H1 (cell line): ENCODE measurements around the gene GLRB. TPM values are rescaled to one million over a fixed set of nuclear protein-coding genes. Genes with fewer than 3 reads are reported as not detected.
A peak's percentile ranks its signal among the peaks of the same experiment; 100 is the strongest.

Experiments
- CTCF ChIA-PET: fragments of 300-600 bp; sonication (Branson Sonifier 250); formaldehyde crosslinking; loops from one replicate; lab custom pipeline; 2021; ENCODE audit not compliant: partially characterized antibody; lab: Charles Lee
- POLR2A ChIA-PET: fragments of 300-600 bp; sonication (Branson Sonifier 250); formaldehyde crosslinking; loops from one replicate; lab custom pipeline; 2021; ENCODE audit warnings: inconsistent platforms; ENCODE audit not compliant: partially characterized antibody; lab: Charles Lee
- DNase-seq, 2 experiments: peaks; one replicate each; pipeline versions ENCODE4 v3.0.0 to v3.0.0-alpha.2; 2010 to 2022; ENCODE audit warnings: low spot score in 2 of 2, low read depth in 1 of 2, mixed read lengths in 1 of 2
- FAIRE-seq: peaks from 2 replicates; lab custom pipeline; 2011; peaks lifted over from hg19 to GRCh38; lab: Jason Lieb, UNC
- H2AFZ ChIP-seq: 2 replicates; pipeline ENCODE4 v1.8.1; 2012; ENCODE audit warnings: low read length, inconsistent platforms
- H2AK5ac ChIP-seq: 2 replicates; pipeline ENCODE4 v1.6.1; 2013; ENCODE audit warnings: low read depth, low read length
- H2BK120ac ChIP-seq: replicated peaks from 2 replicates; pipeline ENCODE3; 2013; ENCODE audit warnings: low read depth, low read length, inconsistent platforms
- H2BK12ac ChIP-seq: 2 replicates; pipeline ENCODE4 v1.6.1; 2013; ENCODE audit warnings: low read depth, low read length
- H2BK15ac ChIP-seq: 2 replicates; pipeline ENCODE4 v1.6.1; 2013; ENCODE audit warnings: low read length
- H2BK20ac ChIP-seq: 2 replicates; pipeline ENCODE4 v1.6.1; 2013; ENCODE audit warnings: low read length
- H2BK5ac ChIP-seq: 2 replicates; pipeline ENCODE4 v1.6.1; 2013; ENCODE audit warnings: low read depth, low read length
- H3K14ac ChIP-seq: 2 replicates; pipeline ENCODE4 v1.6.1; 2013; ENCODE audit warnings: inconsistent platforms; ENCODE audit not compliant: insufficient read length
- H3K18ac ChIP-seq: 2 replicates; pipeline ENCODE4 v1.6.1; 2013; ENCODE audit warnings: low read length; ENCODE audit errors: extremely low read depth
- H3K23ac ChIP-seq: 2 replicates; pipeline ENCODE4 v1.6.1; 2013; ENCODE audit warnings: inconsistent platforms; ENCODE audit not compliant: insufficient read length
- H3K23me2 ChIP-seq: 2 replicates; pipeline ENCODE4 v1.6.1; 2013; ENCODE audit warnings: low read depth, low read length
- H3K27ac ChIP-seq: 2 replicates; pipeline ENCODE4 v1.6.1; 2011; ENCODE audit warnings: low read depth, low read length, inconsistent platforms
- H3K27me3 ChIP-seq, 4 experiments: replicated peaks in 1 of 4; 1 replicate in 1 of 4; 2 replicates in 3 of 4; pipeline versions ENCODE4 v1.6.1 to v1.8.1; 2011 to 2013; ENCODE audit warnings: low read length in 3 of 4, mild to moderate bottlenecking in 3 of 4, inconsistent platforms in 2 of 4, mixed read lengths in 2 of 4, moderate library complexity in 1 of 4; ENCODE audit not compliant: control insufficient read depth in 3 of 4, insufficient read depth in 3 of 4; ENCODE audit errors: extremely low read depth in 1 of 4
- H3K36me3 ChIP-seq, 4 experiments: 2 replicates each; pipeline versions ENCODE4 v1.6.1 to v1.8.1; 2011 to 2013; ENCODE audit warnings: mild to moderate bottlenecking in 4 of 4, low read length in 3 of 4, moderate library complexity in 2 of 4, control low read depth in 1 of 4, inconsistent platforms in 1 of 4; ENCODE audit not compliant: insufficient read depth in 4 of 4, control insufficient read depth in 2 of 4
- H3K4ac ChIP-seq: replicated peaks from 2 replicates; pipeline ENCODE3; 2013; ENCODE audit warnings: low read length, low read depth, mixed read lengths, inconsistent platforms; ENCODE audit not compliant: insufficient read length
- H3K4me1 ChIP-seq, 4 experiments: replicated peaks in 1 of 4; 1 replicate in 1 of 4; 2 replicates in 3 of 4; pipeline versions ENCODE4 v1.6.1 to v1.8.1; 2011 to 2013; ENCODE audit warnings: low read length in 3 of 4, inconsistent platforms in 2 of 4, mixed read lengths in 1 of 4; ENCODE audit not compliant: insufficient read depth in 4 of 4, control insufficient read depth in 3 of 4
- H3K4me2 ChIP-seq, 2 experiments: 2 replicates each; pipeline versions ENCODE4 v1.6.1 to v1.8.1; 2011 to 2013; ENCODE audit warnings: low read depth in 2 of 2, low read length in 2 of 2, control low read depth in 1 of 2, inconsistent platforms in 1 of 2, mild to moderate bottlenecking in 1 of 2; ENCODE audit not compliant: insufficient read depth in 1 of 2
- H3K4me3 ChIP-seq, 4 experiments: fragments of 200-600, 300-600 bp in 1 of 4; sonication (generic), shearing (Covaris generic), sonication (Bioruptor Twin) in 1 of 4; 2 replicates each; pipeline versions ENCODE4 v1.5.1 to v1.8.1; 2011 to 2016; ENCODE audit warnings: low read length in 4 of 4, low read depth in 3 of 4, control low read depth in 2 of 4, inconsistent platforms in 2 of 4, mild to moderate bottlenecking in 2 of 4, mixed read lengths in 1 of 4, moderate library complexity in 1 of 4; ENCODE audit not compliant: insufficient read depth in 2 of 4; ENCODE audit errors: extremely low read depth in 1 of 4
- H3K56ac ChIP-seq: replicated peaks from 2 replicates; pipeline ENCODE3; 2013; ENCODE audit warnings: low read depth, mild to moderate bottlenecking, mixed read lengths, low read length, inconsistent platforms; ENCODE audit not compliant: insufficient read length
- H3K79me1 ChIP-seq: 2 replicates; pipeline ENCODE4 v1.6.1; 2013; ENCODE audit warnings: low read depth, low read length, control low read depth
- H3K79me2 ChIP-seq, 2 experiments: 2 replicates each; pipeline versions ENCODE4 v1.6.1 to v1.8.1; 2012 to 2013; ENCODE audit warnings: low read length in 2 of 2, mild to moderate bottlenecking in 2 of 2, inconsistent platforms in 1 of 2; ENCODE audit not compliant: insufficient read depth in 2 of 2, control insufficient read depth in 1 of 2
- H3K9ac ChIP-seq, 4 experiments: replicated peaks in 1 of 4; 1 replicate in 1 of 4; 2 replicates in 3 of 4; pipeline versions ENCODE4 v1.6.1 to v1.8.1; 2011 to 2013; ENCODE audit warnings: low read depth in 3 of 4, low read length in 3 of 4, control low read depth in 2 of 4, mild to moderate bottlenecking in 2 of 4, moderate library complexity in 2 of 4, inconsistent platforms in 1 of 4; ENCODE audit errors: extremely low read depth in 1 of 4
- H3K9me3 ChIP-seq, 2 experiments: 2 replicates each; pipeline versions ENCODE4 v1.6.1 to v1.8.1; 2012 to 2013; ENCODE audit warnings: mild to moderate bottlenecking in 2 of 2, moderate library complexity in 2 of 2, control low read depth in 1 of 2, inconsistent platforms in 1 of 2, low read depth in 1 of 2, low read length in 1 of 2, mixed read lengths in 1 of 2; ENCODE audit not compliant: insufficient read depth in 2 of 2
- H4K20me1 ChIP-seq, 2 experiments: replicated peaks in 1 of 2; 2 replicates each; pipeline versions ENCODE3 to v1.8.1; 2011 to 2013; ENCODE audit warnings: inconsistent platforms in 2 of 2, low read length in 2 of 2, mild to moderate bottlenecking in 1 of 2; ENCODE audit not compliant: insufficient read depth in 2 of 2, control insufficient read depth in 1 of 2
- H4K5ac ChIP-seq: 2 replicates; pipeline ENCODE4 v1.6.1; 2013; ENCODE audit warnings: low read length, low read depth, mixed read lengths, inconsistent platforms; ENCODE audit not compliant: insufficient read length
- H4K8ac ChIP-seq: 2 replicates; pipeline ENCODE4 v1.8.0; 2013; ENCODE audit warnings: mild to moderate bottlenecking, moderate library complexity, low read length, inconsistent platforms; ENCODE audit not compliant: insufficient read depth; ENCODE audit errors: extremely low read depth
- H4K91ac ChIP-seq: replicated peaks from 2 replicates; pipeline ENCODE3; 2013; ENCODE audit warnings: low read length, mixed read lengths, inconsistent platforms; ENCODE audit not compliant: insufficient read length
- ASH2L ChIP-seq: fragments of 200-600, 300-600 bp; sonication (generic); IDR thresholded peaks from one replicate; pipeline ENCODE4 v1.7.1; 2017; ENCODE audit warnings: low read length
- BACH1 ChIP-seq: IDR thresholded peaks from 2 replicates; pipeline ENCODE4 v1.6.1; 2012; ENCODE audit warnings: low read length, improper control_type of control experiment
- CHD2 ChIP-seq: IDR thresholded peaks from 2 replicates; pipeline ENCODE4 v1.6.1; 2012; ENCODE audit warnings: low read length, improper control_type of control experiment
- EGR1 ChIP-seq: IDR thresholded peaks from 2 replicates; pipeline ENCODE4 v1.6.1; 2011; ENCODE audit warnings: low read depth, low read length, borderline replicate concordance
- FOSL1 ChIP-seq: IDR thresholded peaks from 2 replicates; pipeline ENCODE4 v1.6.1; 2011; ENCODE audit warnings: mild to moderate bottlenecking, low read depth, low read length, moderate library complexity; ENCODE audit not compliant: insufficient read depth
- GTF2F1 ChIP-seq: IDR thresholded peaks from 2 replicates; pipeline ENCODE4 v1.6.1; 2012; ENCODE audit warnings: low read depth, low read length, improper control_type of control experiment, borderline replicate concordance
- KDM4A ChIP-seq: IDR thresholded peaks from one replicate; pipeline ENCODE4 v1.7.1; 2012; ENCODE audit warnings: low read depth, mild to moderate bottlenecking, moderate library complexity, low read length, inconsistent platforms; ENCODE audit not compliant: severe bottlenecking
- RAD21 ChIP-seq, 2 experiments: IDR thresholded peaks in 1 of 2; conservative IDR thresholded peaks in 1 of 2; 2 replicates each; pipeline ENCODE4 v1.6.1; 2011; ENCODE audit warnings: low read depth in 2 of 2, low read length in 2 of 2, improper control_type of control experiment in 1 of 2, inconsistent platforms in 1 of 2, mild to moderate bottlenecking in 1 of 2, moderate library complexity in 1 of 2
- RBBP5 ChIP-seq: IDR thresholded peaks from 2 replicates; pipeline ENCODE4 v1.7.1; 2012; ENCODE audit warnings: low read depth, mild to moderate bottlenecking, inconsistent platforms, low read length, moderate library complexity, borderline replicate concordance
- SIN3A ChIP-seq, 2 experiments: IDR thresholded peaks in 1 of 2; conservative IDR thresholded peaks in 1 of 2; 2 replicates each; pipeline ENCODE4 v1.6.1; 2011 to 2012; ENCODE audit warnings: low read length in 2 of 2, improper control_type of control experiment in 1 of 2, low read depth in 1 of 2, mild to moderate bottlenecking in 1 of 2
- SUZ12 ChIP-seq: fragments of 200-600 bp; sonication (generic); IDR thresholded peaks from 2 replicates; pipeline ENCODE4 v1.6.1; 2012; ENCODE audit warnings: mild to moderate bottlenecking, inconsistent platforms, low read length, moderate library complexity, mixed read lengths
- WGBS, 2 experiments: shearing (Covaris generic) in 1 of 2; methylation state at CpG; one replicate each; pipeline versions ENCODE4 v1.1.6 to v1.1.7; 2013 to 2015; ENCODE audit warnings: low lambda C conversion rate in 2 of 2, mixed read lengths in 2 of 2, inconsistent platforms in 1 of 2, low coverage in 1 of 2, missing lambda C conversion rate in 1 of 2; ENCODE audit not compliant: insufficient replicate concordance in 2 of 2, insufficient coverage in 1 of 2, insufficient read length in 1 of 2; ENCODE audit errors: extremely low coverage in 1 of 2, missing lambda C conversion rate in 1 of 2; 5-methylcytosine and 5-hydroxymethylcytosine counted together
- polyA plus RNA-seq, 7 experiments: library from polyadenylated mRNA; depleted of rRNA in 3 of 7; stranded (reverse) in 5 of 7; unstranded in 2 of 7; fragments of >200 nt in 5 of 7; fragments of 200-250 nt in 2 of 7; gene quantifications; 1 replicate in 5 of 7; 2 replicates in 1 of 7; 4 replicates in 1 of 7; pipeline versions ENCODE4 v1.2.1 to v1.2.3, GENCODE V29; 2011 to 2013; ENCODE audit warnings: missing spikeins in 2 of 7, mixed read lengths in 2 of 7
- total RNA-seq: library from RNA; stranded (reverse); fragmentation: NEBNext Ultra II Directional; extraction: Animal tissue kit (Norgen Biotek cat#: 25700); gene quantifications from 2 replicates; pipeline ENCODE4 v1.2.1, GENCODE V29; 2021
- TF ChIP-seq, protein P1 (sequence below): IDR thresholded peaks from 2 replicates; pipeline ENCODE4 v1.6.1; 2012; ENCODE audit warnings: inconsistent platforms

Gene GLRB
- total and polyA plus RNA-seq, 2 of the 8 experiments (the other 6 are each of a cell fraction or from before 2014, with no cell fraction given) = 0.33 to 1.1 TPM

DNA sequence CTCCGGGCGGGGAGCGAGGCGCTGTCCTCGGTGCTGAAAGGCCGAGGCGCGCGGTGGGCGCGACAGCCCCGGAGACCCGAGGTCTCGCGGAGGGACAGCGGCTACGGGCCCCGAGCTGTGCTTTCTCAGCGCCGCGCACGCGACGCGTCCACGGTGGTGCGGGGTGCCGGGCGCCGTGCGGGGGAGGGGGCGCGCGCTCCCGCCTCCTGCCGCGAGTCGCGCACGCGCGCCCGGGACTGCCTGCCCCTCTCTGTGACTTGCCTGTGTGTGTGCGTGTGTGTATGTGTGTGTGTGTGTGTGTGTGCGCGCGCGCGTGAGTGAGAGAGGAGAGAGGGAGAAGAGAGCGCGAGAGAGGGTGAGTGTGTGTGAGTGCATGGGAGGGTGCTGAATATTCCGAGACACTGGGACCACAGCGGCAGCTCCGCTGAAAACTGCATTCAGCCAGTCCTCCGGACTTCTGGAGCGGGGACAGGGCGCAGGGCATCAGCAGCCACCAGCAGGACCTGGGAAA, 144.5 kb downstream of the GLRB start, which contains the start of gene GRIA2:
Gene GRIA2, plus strand, starts transcription at position 358 of the 511 bp plus-strand sequence. CDS start 315 bp downstream, outside the sequence.
- H2BK15ac ChIP-seq = no peak within 1 kb of the TSS
- no peak within 1 kb of the TSS for H3K23ac ChIP-seq
- H3K9ac ChIP-seq = no peak within 1 kb of the TSS
- no peak within 1 kb of the TSS for H4K5ac ChIP-seq
- H3K14ac ChIP-seq = no peak within 1 kb of the TSS
- H3K9me3 ChIP-seq = no peaks in the 10 kb centered on the region
- no peak within 1 kb of the TSS for H4K91ac ChIP-seq
- peaks cover 2 to 4% of the 10 kb centered on the region in 2 experiments for H4K20me1 ChIP-seq
- H3K36me3 ChIP-seq = no peaks in the 10 kb centered on the region
- peaks cover 22 to 48% (median 40%) of the 10 kb centered on the region in 4 experiments for H3K27me3 ChIP-seq
- ChIA-PET POLR2A (no interaction called here), CTCF (interaction anchor here (1.1 to 1.7 kb wide), 5 partner anchors 11 to 584 kb away, joined by 3 to 7 read pairs (median 4); no protein-coding TSS in a partner anchor)
- no peak within 1 kb of the TSS for H4K8ac ChIP-seq
- H2BK12ac ChIP-seq = no peak within 1 kb of the TSS
- peaks cover 0 to 9% (median 3%) of the 10 kb centered on the region in 4 experiments; a peak in 1 of 7 replicates for H3K4me1 ChIP-seq
- H3K4me3 ChIP-seq = peak within 1 kb of the TSS; percentile 55 to 81 (median 80); a peak in 7 of 8 replicates
- 2% methylated on average over 30 of the region's 57 CpGs; no CpG with 5 or more reads in 1 of the 2 experiments for WGBS, 2 experiments
- no peak within 1 kb of the TSS for H2BK5ac ChIP-seq
- H3K18ac ChIP-seq = no peak within 1 kb of the TSS
- H3K79me2 ChIP-seq = no peaks in the 10 kb centered on the region
- H2AK5ac ChIP-seq = no peak within 1 kb of the TSS
- H3K56ac ChIP-seq = no peak within 1 kb of the TSS
- H2BK120ac ChIP-seq = no peak within 1 kb of the TSS
- DNase-seq (peak in 1 of 2 experiments; percentile 86), FAIRE-seq (no peak)
- H2BK20ac ChIP-seq = no peak within 1 kb of the TSS
- peak within 1 kb of the TSS; percentile 91 to 96 for H3K4me2 ChIP-seq
- peaks cover 16% of the 10 kb centered on the region; the same call in 1 of the 2 replicates for H3K23me2 ChIP-seq
- H2AFZ ChIP-seq = no peak within 1 kb of the TSS
- H3K27ac ChIP-seq = no peak within 1 kb of the TSS
- H3K4ac ChIP-seq = no peak within 1 kb of the TSS
- H3K79me1 ChIP-seq = no peaks in the 10 kb centered on the region
- TF ChIP-seq ASH2L = peak; percentile 61
- TF ChIP-seq SIN3A (conservative IDR thresholded peaks at IDR 0.05 in 1 of 2, IDR thresholded peaks at IDR 0.05 in 1 of 2; ENCODE audit: low read depth in 1 of 2, low read length in 2 of 2) = peak; percentile 95 to 96; a peak in 3 of 4 replicates
- TF ChIP-seq FOSL1 = 0 out of 2 replicates have a peak, but pooled peaks have one; percentile 8
- peak; percentile 69 for TF ChIP-seq KDM4A
- no peak for TF ChIP-seq GTF2F1
- TF ChIP-seq, protein P1, sequence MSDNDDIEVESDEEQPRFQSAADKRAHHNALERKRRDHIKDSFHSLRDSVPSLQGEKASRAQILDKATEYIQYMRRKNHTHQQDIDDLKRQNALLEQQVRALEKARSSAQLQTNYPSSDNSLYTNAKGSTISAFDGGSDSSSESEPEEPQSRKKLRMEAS = peak; percentile 66
- TF ChIP-seq CHD2 = 0 out of 2 replicates have a peak, but pooled peaks have one; percentile 27
- peak; percentile 85 for TF ChIP-seq RBBP5
- TF ChIP-seq BACH1 = peak; percentile 66; the same call in 1 of the 2 replicates
- no peak for TF ChIP-seq EGR1
- TF ChIP-seq SUZ12 = peak; percentile 15; the same call in 1 of the 2 replicates
- peak in 1 of 2 experiments; percentile 27; a peak in 1 of 4 replicates for TF ChIP-seq RAD21 (IDR thresholded peaks at IDR 0.05 in 1 of 2, conservative IDR thresholded peaks at IDR 0.05 in 1 of 2; ENCODE audit: low read depth in 2 of 2, low read length in 2 of 2)
